HCT116 (cell line): ENCODE measurements around the gene MSANTD3. TPM values are rescaled to one million over a fixed set of nuclear protein-coding genes. Genes with fewer than 3 reads are reported as not detected.

ENCODE experiments used
- ATAC-seq: fragments of 200-7000 bp; cut with Tn5 transposase; 2 replicates; pipeline ENCODE4 v1.9.1; 2020; ENCODE audit warnings: mild to moderate bottlenecking, moderate library complexity
- BruUV-seq: library from RNA; stranded (reverse); fragments of 400-500 nt; replicated peaks from 2 replicates; lab custom pipeline; 2021; lab: Mats Ljungman, UMichigan
- CTCF ChIA-PET: fragments of 300-600 bp; sonication (Branson Sonifier 250); formaldehyde crosslinking; loops from one replicate; lab custom pipeline; 2021; ENCODE audit warnings: antibody characterized with exemption; lab: Charles Lee
- POLR2A ChIA-PET: fragments of 300-600, 350-600 bp; sonication (Branson Sonifier 250); formaldehyde crosslinking; loops from one replicate; lab custom pipeline; 2021; ENCODE audit warnings: antibody characterized with exemption; lab: Charles Lee
- RAD21 ChIA-PET, 2 experiments: fragments of 300-600 bp; sonication (Branson Sonifier 250); formaldehyde crosslinking; loops; one replicate each; lab custom pipeline; 2023; ENCODE audit warnings: low total read pairs in 2 of 2; ENCODE audit not compliant: uncharacterized antibody in 2 of 2, unreplicated experiment in 2 of 2, low non-redundant PET in 1 of 2; lab: Charles Lee
- DNase-seq: peaks from one replicate; pipeline ENCODE4 v3.0.0-alpha.2; 2010; ENCODE audit warnings: low read depth, low spot score
- H2AFZ ChIP-seq: fragments of 200-600 bp; shearing (Covaris generic), sonication (generic); 2 replicates; pipeline ENCODE4 v1.6.1; 2017; ENCODE audit warnings: low read depth, mixed run types, mixed read lengths, antibody characterized with exemption, low read length; ENCODE audit not compliant: poor library complexity, severe bottlenecking
- H3K27ac ChIP-seq: 2 replicates; pipeline ENCODE4 v1.5.1; 2012; ENCODE audit warnings: low read depth, low read length
- H3K27me3 ChIP-seq: fragments of 200-600 bp; sonication (generic); 2 replicates; pipeline ENCODE4 v1.6.1; 2016; ENCODE audit warnings: mixed run types, low read length, mixed read lengths; ENCODE audit not compliant: insufficient read depth
- H3K36me3 ChIP-seq, 2 experiments: fragments of 200-500 bp in 1 of 2; fragments of 200-600 bp in 1 of 2; sonication (Bioruptor generic) in 1 of 2; sonication (generic) in 1 of 2; 2 replicates each; pipeline versions ENCODE4 v1.5.1 to v1.6.1; 2014 to 2016; ENCODE audit warnings: low read length in 2 of 2, inconsistent platforms in 1 of 2, mixed read lengths in 1 of 2, mixed run types in 1 of 2; ENCODE audit not compliant: insufficient read depth in 2 of 2, control insufficient read depth in 1 of 2
- H3K4me1 ChIP-seq, 2 experiments: fragments of 200-600 bp in 1 of 2; sonication (generic) in 1 of 2; 2 replicates each; pipeline versions ENCODE4 v1.5.1 to v1.6.1; 2012 to 2017; ENCODE audit warnings: low read length in 2 of 2, inconsistent platforms in 1 of 2, mild to moderate bottlenecking in 1 of 2, mixed read lengths in 1 of 2, mixed run types in 1 of 2, moderate library complexity in 1 of 2; ENCODE audit not compliant: insufficient read depth in 2 of 2, control insufficient read depth in 1 of 2
- H3K4me2 ChIP-seq: fragments of 200-600 bp; sonication (generic); 2 replicates; pipeline ENCODE4 v1.6.1; 2017; ENCODE audit warnings: mixed run types, low read length, mixed read lengths
- H3K4me3 ChIP-seq, 2 experiments: fragments of 200-600 bp in 1 of 2; sonication (generic) in 1 of 2; replicated peaks in 1 of 2; 2 replicates each; pipeline ENCODE4 v1.5.1; 2011 to 2016; ENCODE audit warnings: low read length in 2 of 2, control low read depth in 1 of 2, low read depth in 1 of 2, mild to moderate bottlenecking in 1 of 2, mixed read lengths in 1 of 2, mixed run types in 1 of 2
- H3K79me2 ChIP-seq: fragments of 200-600 bp; sonication (generic); 2 replicates; pipeline ENCODE4 v1.6.1; 2017; ENCODE audit warnings: mild to moderate bottlenecking, mixed run types, low read length, moderate library complexity, mixed read lengths; ENCODE audit not compliant: insufficient read depth
- H3K9ac ChIP-seq: fragments of 200-600 bp; sonication (generic); 2 replicates; pipeline ENCODE4 v1.6.1; 2016; ENCODE audit warnings: low read length, mixed read lengths
- H3K9me2 ChIP-seq: fragments of 200-600 bp; sonication (generic), shearing (Covaris generic); 2 replicates; pipeline ENCODE4 v1.6.1; 2017; ENCODE audit warnings: mixed run types, mild to moderate bottlenecking, moderate library complexity; ENCODE audit not compliant: insufficient read depth
- H3K9me3 ChIP-seq, 2 experiments: fragments of 200-500 bp in 1 of 2; fragments of 200-600 bp in 1 of 2; sonication (Bioruptor generic) in 1 of 2; sonication (generic) in 1 of 2; 2 replicates each; pipeline ENCODE4 v1.6.1; 2014 to 2017; ENCODE audit warnings: low read length in 2 of 2, mixed read lengths in 2 of 2, inconsistent platforms in 1 of 2, low read depth in 1 of 2, mild to moderate bottlenecking in 1 of 2, mixed run types in 1 of 2, moderate library complexity in 1 of 2; ENCODE audit not compliant: control insufficient read depth in 1 of 2, insufficient read depth in 1 of 2
- H4K20me1 ChIP-seq: fragments of 200-600 bp; sonication (generic), shearing (Covaris generic); 2 replicates; pipeline ENCODE4 v1.6.1; 2017; ENCODE audit warnings: mixed run types, mild to moderate bottlenecking, moderate library complexity; ENCODE audit not compliant: insufficient read depth
- ATF3 ChIP-seq: IDR thresholded peaks from 2 replicates; pipeline ENCODE4 v1.6.1; 2012
- EGR1 ChIP-seq: IDR thresholded peaks from 2 replicates; pipeline ENCODE4 v1.6.1; 2012; ENCODE audit warnings: low read depth
- EZH2 ChIP-seq: fragments of 200-600 bp; sonication (generic); IDR thresholded peaks from 2 replicates; pipeline ENCODE4 v1.6.1; 2017; ENCODE audit warnings: antibody characterized with exemption, mixed run types
- EZH2phosphoT487 ChIP-seq: fragments of 200-600 bp; IDR thresholded peaks from 2 replicates; pipeline ENCODE4 v1.6.1; 2018; ENCODE audit warnings: antibody characterized with exemption, borderline replicate concordance
- POLR2A ChIP-seq: IDR thresholded peaks from 2 replicates; pipeline ENCODE4 v1.7.0; 2011; ENCODE audit warnings: borderline replicate concordance; ENCODE audit not compliant: insufficient read depth, insufficient read length; ENCODE audit errors: extremely low read depth
- POLR2AphosphoS5 ChIP-seq: IDR thresholded peaks from 2 replicates; pipeline ENCODE4 v1.6.1; 2011; ENCODE audit warnings: mild to moderate bottlenecking, low read depth, low read length, moderate library complexity
- REST ChIP-seq: IDR thresholded peaks from 2 replicates; pipeline ENCODE4 v1.6.1; 2012; ENCODE audit warnings: low read depth
- SP1 ChIP-seq: IDR thresholded peaks from 2 replicates; pipeline ENCODE4 v1.6.1; 2012; ENCODE audit warnings: low read depth
- SRF ChIP-seq: IDR thresholded peaks from 2 replicates; pipeline ENCODE4 v1.6.1; 2012; ENCODE audit warnings: low read depth
- YY1 ChIP-seq: IDR thresholded peaks from 2 replicates; pipeline ENCODE4 v1.6.1; 2011; ENCODE audit warnings: low read length, low read depth, moderate library complexity, mild to moderate bottlenecking; ENCODE audit not compliant: insufficient replicate concordance; ENCODE audit errors: extremely low read depth
- ZFX ChIP-seq: fragments of 450-650 bp; IDR thresholded peaks from 2 replicates; pipeline ENCODE4 v1.6.1; 2017
- ZNF274 ChIP-seq: fragments of 200-500 bp; sonication (Bioruptor generic); IDR thresholded peaks from 2 replicates; pipeline ENCODE4 v1.6.1; 2014; ENCODE audit warnings: mild to moderate bottlenecking, low read depth, low read length, inconsistent platforms
- intact Hi-C: fragments of 100-400 bp; cut with micrococcal nuclease; formaldehyde crosslinking; loops from 2 replicates; pipeline ENCODE4 v1.10.0; 2022
- total RNA-seq: library from RNA; stranded (reverse); gene quantifications from one replicate; pipeline ENCODE4 v1.2.1, GENCODE V29; 2021; ENCODE audit not compliant: unreplicated experiment
- TF ChIP-seq, protein P1 (sequence below), 3 experiments: fragments of 200-600 bp in 1 of 3; sonication (generic) in 1 of 3; IDR thresholded peaks in 2 of 3; conservative IDR thresholded peaks in 1 of 3; 2 replicates each; pipeline ENCODE4 v1.5.1; 2012 to 2017; ENCODE audit warnings: low read depth in 2 of 3, low read length in 2 of 3, antibody characterized with exemption in 1 of 3, borderline replicate concordance in 1 of 3, control low read depth in 1 of 3, mild to moderate bottlenecking in 1 of 3, mixed read lengths in 1 of 3, mixed run types in 1 of 3, moderate library complexity in 1 of 3; ENCODE audit not compliant: insufficient read depth in 1 of 3

The MSANTD3 gene
- total RNA-seq, 1 experiment from 2014 or later, result 31.3 TPM

- H3K79me2 ChIP-seq, result peaks cover 73% of the 10 kb centered on the region
- no peaks in the 10 kb centered on the region for H3K36me3 ChIP-seq
- H3K4me1 ChIP-seq, result peaks cover 33 to 44% of the 10 kb centered on the region in 2 experiments
- BruUV-seq, result no TSS peak
- ChIA-PET RAD21 (no interaction called here), POLR2A (no interaction called here), CTCF (no interaction called here)
- TF ChIP-seq EZH2 (no peak), ATF3 (no peak), SRF (no peak), ZNF274 (no peak), SP1 (no peak), YY1 (no peak), ZFX (no peak), POLR2A (no peak), POLR2AphosphoS5 (no peak), REST (no peak), EZH2phosphoT487 (no peak), EGR1 (no peak)
- TF ChIP-seq, protein P1, sequence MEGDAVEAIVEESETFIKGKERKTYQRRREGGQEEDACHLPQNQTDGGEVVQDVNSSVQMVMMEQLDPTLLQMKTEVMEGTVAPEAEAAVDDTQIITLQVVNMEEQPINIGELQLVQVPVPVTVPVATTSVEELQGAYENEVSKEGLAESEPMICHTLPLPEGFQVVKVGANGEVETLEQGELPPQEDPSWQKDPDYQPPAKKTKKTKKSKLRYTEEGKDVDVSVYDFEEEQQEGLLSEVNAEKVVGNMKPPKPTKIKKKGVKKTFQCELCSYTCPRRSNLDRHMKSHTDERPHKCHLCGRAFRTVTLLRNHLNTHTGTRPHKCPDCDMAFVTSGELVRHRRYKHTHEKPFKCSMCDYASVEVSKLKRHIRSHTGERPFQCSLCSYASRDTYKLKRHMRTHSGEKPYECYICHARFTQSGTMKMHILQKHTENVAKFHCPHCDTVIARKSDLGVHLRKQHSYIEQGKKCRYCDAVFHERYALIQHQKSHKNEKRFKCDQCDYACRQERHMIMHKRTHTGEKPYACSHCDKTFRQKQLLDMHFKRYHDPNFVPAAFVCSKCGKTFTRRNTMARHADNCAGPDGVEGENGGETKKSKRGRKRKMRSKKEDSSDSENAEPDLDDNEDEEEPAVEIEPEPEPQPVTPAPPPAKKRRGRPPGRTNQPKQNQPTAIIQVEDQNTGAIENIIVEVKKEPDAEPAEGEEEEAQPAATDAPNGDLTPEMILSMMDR (IDR thresholded peaks at IDR 0.05 in 2 of 3, conservative IDR thresholded peaks at IDR 0.05 in 1 of 3; ENCODE audit: borderline replicate concordance in 1 of 3, insufficient read depth in 1 of 3, low read depth in 2 of 3, low read length in 2 of 3), result no peak
- no peak overlapping the region; a peak in 1 of 4 replicates for H3K4me3 ChIP-seq
- no peak overlapping the region for H2AFZ ChIP-seq
- intact Hi-C loops, result no loop called here
- H3K9me2 ChIP-seq, result no peaks in the 10 kb centered on the region
- H3K27ac ChIP-seq, result peak overlapping the region; percentile 67; the same call in 1 of the 2 replicates
- DNase-seq, result no peak
- no peaks in the 10 kb centered on the region for H4K20me1 ChIP-seq
- peak overlapping the region; percentile 66 for H3K4me2 ChIP-seq
- H3K9ac ChIP-seq, result peak overlapping the region; percentile 78; the same call in 1 of the 2 replicates
- H3K27me3 ChIP-seq, result no peaks in the 10 kb centered on the region
- H3K9me3 ChIP-seq, result no peaks in the 10 kb centered on the region
- no peak for ATAC-seq
These were observed 3.5 kb downstream of the MSANTD3 start for GRCh38 chr9:100430286-100430940.
